Bronchial epithelial cell (primary cell): ENCODE results near the gene CLDN24. TPM values are rescaled to one million over a fixed set of nuclear protein-coding genes. Genes with fewer than 3 reads are reported as not detected.

ENCODE experiments used
- DNase-seq: peaks from one replicate; pipeline ENCODE4 v3.0.0-alpha.2; 2010; ENCODE audit warnings: low read depth
- FAIRE-seq: peaks from 2 replicates; lab custom pipeline; 2011; peaks lifted over from hg19 to GRCh38; lab: Jason Lieb, UNC
- H3K27me3 ChIP-seq: 2 replicates; pipeline ENCODE4 v1.5.1; 2011; ENCODE audit warnings: low read length; ENCODE audit not compliant: control insufficient read depth, insufficient read depth
- H3K36me3 ChIP-seq: 2 replicates; pipeline ENCODE4 v1.5.1; 2011; ENCODE audit warnings: low read length; ENCODE audit not compliant: control insufficient read depth, insufficient read depth
- H3K4me3 ChIP-seq: 2 replicates; pipeline ENCODE4 v1.5.1; 2011; ENCODE audit warnings: mild to moderate bottlenecking, low read depth, low read length, control low read depth
- CTCF ChIP-seq: IDR thresholded peaks from 2 replicates; pipeline ENCODE4 v1.5.1; 2011; ENCODE audit warnings: mild to moderate bottlenecking, moderate library complexity, low read length, control low read depth, inconsistent platforms; ENCODE audit not compliant: insufficient read depth, severe bottlenecking
- total RNA-seq: library from RNA; depleted of rRNA; stranded (reverse); fragments of >200 nt; gene quantifications from 2 replicates; pipeline ENCODE4 v1.2.1, GENCODE V29; 2014

CLDN24 gene
- total RNA-seq, 1 donor from 2014 or later: not detected

GRCh38 chr4:183348706-183349659 lies 26.8 kb upstream of the CLDN24 start:
- no peaks in the 10 kb centered on the region for H3K36me3 ChIP-seq
- no peak overlapping the region for H3K4me3 ChIP-seq
- no peaks in the 10 kb centered on the region for H3K27me3 ChIP-seq
- DNase-seq (peak; percentile 10), FAIRE-seq (no peak)
- no peak for TF ChIP-seq CTCF

GRCh38 chr4:183348136-183348535 lies 25.9 kb upstream of the CLDN24 start:
- no peak for DNase-seq
- Histone ChIP-seq H3K27me3 (no peaks in the 10 kb centered on the region), H3K4me3 (no peak overlapping the region), H3K36me3 (no peaks in the 10 kb centered on the region)
- TF ChIP-seq CTCF: no peak
- no peak for FAIRE-seq

GRCh38 chr4:183347566-183347965 lies 25.3 kb upstream of the CLDN24 start:
- Histone ChIP-seq H3K4me3 (no peak overlapping the region), H3K36me3 (no peaks in the 10 kb centered on the region), H3K27me3 (no peaks in the 10 kb centered on the region)
- TF ChIP-seq CTCF: no peak
- DNase-seq (no peak), FAIRE-seq (no peak)

- TF ChIP-seq CTCF: no peak
- Histone ChIP-seq H3K4me3 (no peak overlapping the region), H3K27me3 (no peaks in the 10 kb centered on the region), H3K36me3 (no peaks in the 10 kb centered on the region)
- no peak for DNase-seq
- no peak for FAIRE-seq
Measured at GRCh38 chr4:183347146-183347545, 24.9 kb upstream of the CLDN24 start.

- no peak for TF ChIP-seq CTCF
- Histone ChIP-seq H3K27me3 (no peaks in the 10 kb centered on the region), H3K4me3 (no peak overlapping the region), H3K36me3 (no peaks in the 10 kb centered on the region)
- DNase-seq (no peak), FAIRE-seq (no peak)
Measured at GRCh38 chr4:183345261-183345660, 23.0 kb upstream of the CLDN24 start.
